ENCODE results near the gene BMPR2. TPM values are rescaled to one million over a fixed set of nuclear protein-coding genes. Genes with fewer than 3 reads are reported as not detected.
"Not testable (repeated sequence)": the region's sequence is repeated elsewhere in the genome, so short reads cannot be mapped to it uniquely, and the experiment has no call there.

The BMPR2 gene
- 10 to 100 TPM in 1 of 2 experiments, 1 to 10 TPM in 1; 8.8 to 10.2 TPM for total RNA-seq

GRCh38 chr2:202375609-202376408 lies at the start of gene BMPR2:
BMPR2 (plus strand) TSS chr2:202376327; CDS start chr2:202377475, 1,148 bp downstream.
- DNase-seq, result peak; percentile 83
- Mint-ChIP-seq H3K4me3 (peak within 1 kb of the TSS; percentile 99), H3K27me3 (peaks cover 10% of the 10 kb centered on the region), H3K36me3 (no peaks in the 10 kb centered on the region), H3K9me3 (ENCODE audit: low read depth) (no peaks in the 10 kb centered on the region), H3K4me1 (peaks cover 24% of the 10 kb centered on the region), H3K27ac (peak within 1 kb of the TSS; percentile 86)
- ATAC-seq, result peak; percentile 81
- CTCF ChIA-PET, result no interaction called here

DNA sequence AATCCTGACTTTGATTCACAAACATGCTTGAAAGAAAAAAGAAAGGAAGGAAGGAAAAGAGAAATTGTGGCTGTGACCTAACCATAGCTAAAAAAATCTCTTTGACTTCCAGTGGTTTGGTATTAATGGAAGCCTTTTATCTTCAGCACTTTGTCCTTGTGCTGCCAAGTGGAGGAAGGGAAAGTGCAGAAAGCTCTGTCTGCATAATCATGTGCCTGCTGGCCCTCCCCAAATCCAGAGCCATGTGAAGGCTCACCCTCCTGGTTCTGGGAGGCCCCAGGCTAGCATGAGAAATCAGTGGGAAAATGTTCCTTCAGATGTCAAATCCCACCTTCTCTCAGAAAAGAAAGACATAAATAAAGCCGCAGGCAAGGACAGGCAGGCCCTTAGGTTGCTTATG lies 48.3 kb upstream of the BMPR2 start:
- Mint-ChIP-seq H3K36me3 (no peaks in the 10 kb centered on the region), H3K4me1 (no peaks in the 10 kb centered on the region), H3K27me3 (no peaks in the 10 kb centered on the region), H3K9me3 (ENCODE audit: low read depth) (no peaks in the 10 kb centered on the region), H3K4me3 (no peak overlapping the region), H3K27ac (no peak overlapping the region)
- DNase-seq (no peak), ATAC-seq (no peak)
- CTCF ChIA-PET, result no interaction called here

GRCh38 chr2:202335791-202336467 lies 40.2 kb upstream of the BMPR2 start:
- H3K9me3 Mint-ChIP-seq (ENCODE audit: low read depth), result no peaks in the 10 kb centered on the region
- no peaks in the 10 kb centered on the region for H3K36me3 Mint-ChIP-seq
- H3K27ac Mint-ChIP-seq, result no peak overlapping the region
- DNase-seq (no peak), ATAC-seq (no peak)
- no peaks in the 10 kb centered on the region for H3K4me1 Mint-ChIP-seq
- no peak overlapping the region for H3K4me3 Mint-ChIP-seq
- H3K27me3 Mint-ChIP-seq, result no peaks in the 10 kb centered on the region
- CTCF ChIA-PET, result no interaction called here

DNA sequence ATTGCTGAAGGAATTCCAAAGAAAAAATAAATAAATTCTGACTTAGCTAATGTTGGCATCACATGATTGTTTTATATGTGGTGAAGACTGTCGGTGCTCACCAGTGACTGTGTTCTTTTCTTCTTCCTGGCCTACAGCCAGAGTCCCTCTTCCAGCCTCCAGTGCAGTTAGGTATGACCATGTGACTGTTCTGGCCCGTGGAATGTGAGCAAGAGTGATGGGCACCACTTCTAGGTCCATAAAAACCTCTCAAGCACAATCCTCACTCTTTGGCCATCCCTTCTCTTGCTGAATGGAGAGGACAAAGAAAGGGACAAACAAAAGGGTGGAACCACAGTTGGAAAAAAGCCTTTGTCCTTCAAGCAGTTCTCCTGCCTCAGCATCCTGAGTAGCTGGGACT lies 39.0 kb upstream of the BMPR2 start:
- H3K27me3 Mint-ChIP-seq, result no peaks in the 10 kb centered on the region
- CTCF ChIA-PET, result no interaction called here
- H3K27ac Mint-ChIP-seq, result no peak overlapping the region
- H3K4me3 Mint-ChIP-seq, result no peak overlapping the region
- ATAC-seq, result no peak
- H3K36me3 Mint-ChIP-seq, result no peaks in the 10 kb centered on the region
- H3K9me3 Mint-ChIP-seq (ENCODE audit: low read depth), result no peaks in the 10 kb centered on the region
- no peaks in the 10 kb centered on the region for H3K4me1 Mint-ChIP-seq
- DNase-seq, result no peak

- ATAC-seq (no peak), DNase-seq (no peak)
- Mint-ChIP-seq H3K9me3 (ENCODE audit: low read depth) (no peaks in the 10 kb centered on the region), H3K36me3 (no peaks in the 10 kb centered on the region), H3K4me1 (no peaks in the 10 kb centered on the region), H3K27ac (no peak overlapping the region), H3K4me3 (no peak overlapping the region), H3K27me3 (no peaks in the 10 kb centered on the region)
- CTCF ChIA-PET, result no interaction called here
Observed at GRCh38 chr2:202337706-202338346, 38.3 kb upstream of the BMPR2 start.

- Mint-ChIP-seq H3K27me3 (peaks cover 4% of the 10 kb centered on the region), H3K4me3 (no peak overlapping the region), H3K9me3 (ENCODE audit: low read depth) (no peaks in the 10 kb centered on the region), H3K4me1 (no peaks in the 10 kb centered on the region), H3K27ac (no peak overlapping the region), H3K36me3 (no peaks in the 10 kb centered on the region)
- ATAC-seq, result no peak
- CTCF ChIA-PET, result no interaction called here
- no peak for DNase-seq
Observed at GRCh38 chr2:202339071-202339870, 36.9 kb upstream of the BMPR2 start.

DNA sequence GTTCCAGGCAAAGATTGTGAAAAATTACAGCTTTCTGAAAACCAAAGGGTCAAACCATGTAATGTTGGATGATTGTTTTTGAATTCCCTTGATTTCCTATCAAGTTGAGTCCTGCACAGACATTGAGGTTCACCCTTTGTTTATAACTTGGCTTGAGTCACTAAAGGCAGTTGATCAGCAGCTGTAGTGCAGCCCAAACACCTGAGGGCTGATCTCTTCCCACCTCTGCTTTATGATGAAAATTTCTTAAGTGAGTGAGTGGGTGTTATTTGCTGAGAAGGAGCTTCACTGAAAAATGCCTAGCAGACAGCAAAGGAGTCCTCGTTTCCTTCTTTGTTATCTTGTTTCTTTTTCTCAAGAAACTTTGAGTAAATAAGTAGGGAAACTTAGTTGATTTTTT lies 31.9 kb upstream of the BMPR2 start:
- DNase-seq (no peak), ATAC-seq (no peak)
- Mint-ChIP-seq H3K36me3 (no peaks in the 10 kb centered on the region), H3K4me1 (no peaks in the 10 kb centered on the region), H3K27ac (no peak overlapping the region), H3K4me3 (no peak overlapping the region), H3K9me3 (ENCODE audit: low read depth) (no peaks in the 10 kb centered on the region), H3K27me3 (peaks cover 4% of the 10 kb centered on the region)
- CTCF ChIA-PET, result no interaction called here

DNA sequence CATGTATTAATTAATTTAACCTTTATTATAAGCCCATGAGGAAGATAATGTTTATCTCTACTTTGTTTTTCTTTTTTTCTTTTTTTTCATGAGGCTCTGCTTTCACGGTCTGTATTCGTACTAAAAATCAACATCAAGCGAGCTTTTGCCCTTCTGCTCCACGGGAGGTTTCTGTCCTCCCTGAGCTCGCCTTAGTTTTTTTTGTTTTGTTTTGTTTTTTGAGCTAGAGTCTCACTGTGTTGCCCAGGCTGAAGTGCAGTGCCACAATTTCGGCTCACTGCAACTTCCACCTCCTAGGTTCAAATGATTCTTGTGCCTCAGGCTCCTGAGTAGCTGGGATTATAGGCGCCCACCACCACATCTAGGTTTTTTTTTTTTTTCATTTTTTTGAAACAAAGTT lies 29.9 kb upstream of the BMPR2 start:
- Mint-ChIP-seq H3K27me3 (peaks cover 7% of the 10 kb centered on the region), H3K36me3 (no peaks in the 10 kb centered on the region), H3K27ac (no peak overlapping the region), H3K4me1 (no peaks in the 10 kb centered on the region), H3K9me3 (ENCODE audit: low read depth) (no peaks in the 10 kb centered on the region), H3K4me3 (no peak overlapping the region)
- ATAC-seq, result no peak
- CTCF ChIA-PET, result no interaction called here
- no peak for DNase-seq

GRCh38 chr2:202353430-202353829 lies 22.7 kb upstream of the BMPR2 start:
- H3K36me3 Mint-ChIP-seq, result no peaks in the 10 kb centered on the region
- ATAC-seq (no peak), DNase-seq (no peak)
- H3K27me3 Mint-ChIP-seq, result peaks cover 3% of the 10 kb centered on the region
- CTCF ChIA-PET, result no interaction called here
- no peaks in the 10 kb centered on the region for H3K4me1 Mint-ChIP-seq
- no peak overlapping the region for H3K4me3 Mint-ChIP-seq
- no peaks in the 10 kb centered on the region for H3K9me3 Mint-ChIP-seq (ENCODE audit: low read depth)
- H3K27ac Mint-ChIP-seq, result no peak overlapping the region

- DNase-seq (no peak), ATAC-seq (no peak)
- H3K4me3 Mint-ChIP-seq, result no peak overlapping the region
- H3K4me1 Mint-ChIP-seq, result no peaks in the 10 kb centered on the region
- H3K27ac Mint-ChIP-seq, result no peak overlapping the region
- CTCF ChIA-PET, result no interaction called here
- no peaks in the 10 kb centered on the region for H3K36me3 Mint-ChIP-seq
- no peaks in the 10 kb centered on the region for H3K27me3 Mint-ChIP-seq
- no peaks in the 10 kb centered on the region for H3K9me3 Mint-ChIP-seq (ENCODE audit: low read depth)
Observed at GRCh38 chr2:202355993-202356505, 20.1 kb upstream of the BMPR2 start.

GRCh38 chr2:202358924-202359323 lies 17.2 kb upstream of the BMPR2 start:
- H3K27ac Mint-ChIP-seq, CTCF ChIA-PET: not testable (repeated sequence)

DNA sequence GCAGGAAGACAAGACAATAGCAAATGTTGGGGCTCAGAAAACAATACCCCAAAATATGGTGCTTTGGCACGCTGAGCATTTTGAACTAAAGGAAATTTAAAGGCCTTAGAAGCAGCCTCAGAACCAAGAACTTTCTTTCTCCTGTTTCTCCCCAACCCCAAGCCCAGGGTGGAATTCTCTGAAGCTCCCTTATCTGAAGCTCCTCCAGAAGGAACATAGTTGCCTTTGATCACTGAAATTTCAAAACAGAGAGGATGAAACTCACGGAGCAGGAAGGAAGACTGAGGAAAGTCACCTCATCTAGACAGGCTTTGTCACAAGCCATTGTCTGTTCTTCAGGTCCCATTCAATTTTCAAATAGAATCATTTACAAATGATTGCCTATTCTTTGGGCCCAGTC lies 15.5 kb upstream of the BMPR2 start:
- CTCF ChIA-PET, result no interaction called here
- no peaks in the 10 kb centered on the region for H3K4me1 Mint-ChIP-seq
- H3K36me3 Mint-ChIP-seq, result no peaks in the 10 kb centered on the region
- ATAC-seq, result no peak
- H3K27ac Mint-ChIP-seq, result no peak overlapping the region
- no peak for DNase-seq
- H3K27me3 Mint-ChIP-seq, result no peaks in the 10 kb centered on the region
- no peak overlapping the region for H3K4me3 Mint-ChIP-seq
- H3K9me3 Mint-ChIP-seq (ENCODE audit: low read depth), result no peaks in the 10 kb centered on the region

More at GRCh38 chr2:202358924-202359323, 17.2 kb upstream of the BMPR2 start:
- not testable (repeated sequence) for H3K4me3 Mint-ChIP-seq; H3K9me3 Mint-ChIP-seq (ENCODE audit: low read depth); H3K4me1 Mint-ChIP-seq; H3K27me3 Mint-ChIP-seq; H3K36me3 Mint-ChIP-seq; ATAC-seq; DNase-seq

GRCh38 chr2:202361108-202361507 lies 15.0 kb upstream of the BMPR2 start:
- Mint-ChIP-seq H3K9me3 (ENCODE audit: low read depth) (no peaks in the 10 kb centered on the region), H3K4me3 (no peak overlapping the region), H3K27ac (no peak overlapping the region), H3K36me3 (no peaks in the 10 kb centered on the region), H3K27me3 (no peaks in the 10 kb centered on the region), H3K4me1 (no peaks in the 10 kb centered on the region)
- no peak for ATAC-seq
- DNase-seq, result no peak
- CTCF ChIA-PET, result no interaction called here

Data from activated CD8-positive, alpha-beta memory T cell treated with anti-CD3 and anti-CD28 coated beads, Interleukin-2, amount 10 ng/mL, durations not matched to agents 7 days and 5 days (primary cell).